HK-2 (cell line): ENCODE measurements around the gene SEPTIN2.
"Not testable (repeated sequence)": the region's sequence is repeated elsewhere in the genome, so short reads cannot be mapped to it uniquely, and the experiment has no call there.

ENCODE experiments used
- DNase-seq: peaks from one replicate; pipeline ENCODE4 v3.0.0-alpha.2; 2018; ENCODE audit not compliant: unreplicated experiment

Gene SEPTIN2

DNA sequence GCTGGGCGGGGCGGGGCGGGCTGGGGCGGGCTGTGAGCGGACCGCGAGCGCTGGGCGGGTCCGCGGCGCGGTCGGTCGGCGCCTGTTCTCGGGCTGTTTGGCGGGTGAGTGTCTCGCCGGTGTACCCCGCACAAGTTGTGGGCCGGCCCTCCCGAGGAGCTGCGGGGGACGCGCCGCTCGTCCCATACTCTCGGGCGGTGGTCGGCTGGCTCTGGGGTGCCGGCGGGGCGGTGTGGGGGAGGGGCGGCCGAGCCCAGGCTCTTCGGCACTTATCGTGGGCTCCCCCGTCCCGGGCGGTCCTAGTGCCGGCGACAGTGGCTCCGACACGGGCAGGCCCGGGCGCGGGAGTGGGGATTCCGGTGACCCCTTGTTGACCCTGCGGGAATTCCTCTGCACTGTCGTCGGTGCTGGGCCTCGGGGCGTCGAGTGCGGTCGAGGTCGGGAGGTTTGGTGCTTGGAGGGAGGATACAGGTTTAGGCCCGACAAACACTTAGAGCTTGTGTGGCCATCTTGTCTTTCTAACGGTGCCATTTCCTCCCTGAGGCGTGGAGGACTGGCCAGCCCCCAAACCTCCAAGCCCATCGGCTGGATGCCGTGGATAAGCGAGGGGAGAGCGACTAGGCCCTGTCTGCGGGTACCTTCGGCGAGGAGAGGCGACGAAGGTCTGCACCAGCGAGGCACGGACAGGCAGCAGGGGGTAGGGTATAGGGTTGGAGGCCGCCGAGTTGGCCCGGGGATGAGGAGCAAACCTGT, at the start of gene SEPTIN2:
TSS of gene SEPTIN2 (plus strand) at position 47 of the 753 bp plus-strand sequence. CDS start 8,308 bp downstream, outside the sequence.
- DNase-seq: no peak

DNA sequence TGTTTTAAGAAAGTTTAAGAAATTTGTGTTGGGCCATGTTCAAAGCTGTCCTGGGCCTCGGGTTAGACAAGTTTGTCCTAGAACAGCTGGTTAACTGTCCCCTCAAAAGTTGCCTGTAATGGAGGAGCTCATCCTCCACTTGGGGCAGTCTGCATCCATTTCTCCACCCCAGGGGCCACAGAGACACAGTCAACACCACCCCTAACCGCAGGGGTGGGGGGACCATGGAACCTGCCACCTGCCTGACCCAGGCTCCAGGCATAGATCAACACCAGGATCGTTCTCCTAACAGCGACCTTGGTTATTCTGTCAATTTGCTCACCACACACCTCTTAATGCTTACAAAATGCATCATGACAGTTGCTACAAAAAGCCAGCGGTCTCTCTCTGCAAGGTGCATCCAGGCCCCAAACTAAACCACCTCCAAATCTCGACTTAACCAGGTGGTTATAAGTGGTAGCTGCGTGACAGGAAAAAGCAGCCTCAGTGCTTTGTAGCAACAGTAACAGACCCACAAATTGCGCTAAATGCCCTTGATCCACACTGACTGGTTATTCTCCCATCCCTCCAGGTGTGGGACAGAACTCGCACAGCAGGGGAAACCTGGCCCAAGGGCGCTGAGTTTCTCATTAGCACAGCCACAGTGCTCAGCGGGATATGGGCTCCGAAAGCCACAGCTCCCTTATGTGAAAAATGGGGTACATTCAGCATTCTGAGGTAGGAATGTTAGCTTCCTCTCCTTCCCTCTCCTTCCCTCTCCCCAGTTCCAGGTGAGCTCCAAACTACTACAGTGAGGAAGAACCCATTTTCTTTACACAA, 48.3 kb upstream of the SEPTIN2 start:
- no peak for DNase-seq

GRCh38 chr2:241268306-241268705, 47.4 kb upstream of the SEPTIN2 start:
- no peak for DNase-seq

GRCh38 chr2:241268716-241269445, 46.8 kb upstream of the SEPTIN2 start:
- DNase-seq: no peak

DNA sequence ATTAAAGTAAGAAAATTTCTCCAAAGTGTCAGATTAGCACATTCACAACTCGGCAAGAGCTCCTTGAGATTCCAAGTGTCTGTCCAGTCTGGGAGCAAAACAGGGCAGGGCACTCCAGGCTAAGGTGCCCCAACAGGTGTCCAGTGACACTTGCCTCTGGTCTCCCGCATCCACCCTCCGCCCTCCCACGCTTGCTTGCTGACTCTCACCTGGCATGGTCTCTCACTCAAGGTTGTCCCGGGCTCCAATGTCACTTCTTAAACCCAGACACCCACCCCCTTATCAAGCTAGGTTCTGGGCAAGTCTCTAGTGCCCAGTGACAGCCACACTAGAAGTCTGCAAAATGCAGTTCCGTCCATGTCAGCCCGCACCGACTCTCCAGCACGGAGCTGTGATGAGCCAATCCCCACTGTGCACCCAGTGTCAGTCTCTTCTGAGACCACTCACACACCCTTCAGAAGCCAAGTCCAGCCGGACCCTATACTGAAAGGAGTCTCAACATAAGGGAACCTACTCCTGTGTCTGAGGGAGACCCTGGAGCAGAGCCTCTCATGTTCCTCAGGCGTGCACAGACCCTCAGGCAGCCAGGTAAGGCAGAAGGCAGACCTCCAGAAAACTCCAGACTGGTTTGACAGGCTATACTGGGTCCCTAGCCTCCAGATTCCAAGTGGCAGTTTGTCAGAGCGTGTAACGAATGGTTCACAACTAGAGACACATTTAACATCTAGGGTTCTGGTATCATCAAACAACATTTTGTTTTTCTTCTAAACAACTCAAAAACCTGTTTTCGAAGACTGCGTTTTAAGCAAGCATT, 45.8 kb upstream of the SEPTIN2 start:
- no peak for DNase-seq

DNA sequence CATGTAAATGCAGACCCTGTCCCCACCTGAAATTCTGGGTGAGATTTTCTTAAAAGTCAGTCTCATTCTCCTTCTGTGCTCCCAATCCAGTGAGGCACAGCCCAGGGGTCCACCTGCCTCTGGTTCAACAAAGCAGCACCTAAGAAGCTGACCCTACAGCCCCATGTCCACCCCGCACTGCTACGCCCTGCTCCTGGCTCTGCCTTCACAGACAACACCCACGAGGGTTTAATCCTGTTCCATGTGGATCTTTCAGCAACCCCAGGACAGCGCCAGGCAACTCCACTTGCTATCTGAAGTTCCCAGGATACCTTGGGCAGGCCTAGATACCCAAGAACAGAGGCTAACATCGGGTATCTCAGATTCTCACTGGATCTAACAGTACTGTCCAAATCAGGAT, 45.2 kb upstream of the SEPTIN2 start:
- DNase-seq: no peak

GRCh38 chr2:241271706-241272302, 43.9 kb upstream of the SEPTIN2 start:
- peak; percentile 61 for DNase-seq

DNA sequence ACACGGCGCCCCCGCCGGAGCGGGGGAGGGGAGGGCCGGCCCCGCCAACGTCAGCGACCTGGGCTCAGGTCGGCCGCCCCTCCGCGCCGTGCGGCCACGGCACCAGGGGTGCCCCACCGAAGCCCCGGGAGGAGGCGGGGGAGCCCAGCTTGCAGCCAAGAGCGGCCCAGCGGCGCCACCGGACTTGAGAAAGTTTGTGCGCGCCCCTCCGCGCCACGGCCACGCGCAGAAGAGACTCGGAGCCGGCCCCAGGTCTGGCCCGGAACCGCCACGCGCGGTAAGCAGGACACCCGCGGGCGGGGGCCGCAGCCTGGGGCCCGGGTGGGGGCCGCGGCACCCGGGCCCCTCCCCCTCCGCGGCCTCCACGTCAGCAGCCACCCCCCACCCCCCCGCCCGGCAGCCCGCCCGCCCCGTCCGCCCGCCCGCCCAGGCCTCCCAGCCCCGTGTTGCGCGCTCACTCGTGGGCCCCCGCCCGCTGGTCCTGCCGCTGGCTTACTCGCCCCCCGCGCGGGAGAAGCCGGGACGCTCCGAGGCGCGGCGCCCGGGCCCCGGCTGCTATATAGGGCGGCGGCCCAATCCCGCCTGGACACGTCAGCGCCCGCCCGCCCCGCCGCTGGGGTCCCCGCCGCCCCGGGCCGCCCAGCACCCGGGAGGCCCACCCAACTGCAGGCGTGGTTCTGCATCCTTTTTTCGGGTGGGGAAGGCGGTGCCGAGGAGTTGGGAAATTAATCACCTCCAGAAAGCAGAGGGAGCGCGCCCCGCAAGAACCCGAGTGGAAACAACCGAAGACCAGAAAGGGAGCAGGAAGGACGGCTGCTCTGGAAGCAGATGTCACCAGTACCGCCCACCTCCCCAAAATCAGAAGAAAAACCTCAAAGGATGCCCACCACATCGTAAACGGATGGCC, 43.2 kb upstream of the SEPTIN2 start:
- peak; percentile 60 for DNase-seq

DNA sequence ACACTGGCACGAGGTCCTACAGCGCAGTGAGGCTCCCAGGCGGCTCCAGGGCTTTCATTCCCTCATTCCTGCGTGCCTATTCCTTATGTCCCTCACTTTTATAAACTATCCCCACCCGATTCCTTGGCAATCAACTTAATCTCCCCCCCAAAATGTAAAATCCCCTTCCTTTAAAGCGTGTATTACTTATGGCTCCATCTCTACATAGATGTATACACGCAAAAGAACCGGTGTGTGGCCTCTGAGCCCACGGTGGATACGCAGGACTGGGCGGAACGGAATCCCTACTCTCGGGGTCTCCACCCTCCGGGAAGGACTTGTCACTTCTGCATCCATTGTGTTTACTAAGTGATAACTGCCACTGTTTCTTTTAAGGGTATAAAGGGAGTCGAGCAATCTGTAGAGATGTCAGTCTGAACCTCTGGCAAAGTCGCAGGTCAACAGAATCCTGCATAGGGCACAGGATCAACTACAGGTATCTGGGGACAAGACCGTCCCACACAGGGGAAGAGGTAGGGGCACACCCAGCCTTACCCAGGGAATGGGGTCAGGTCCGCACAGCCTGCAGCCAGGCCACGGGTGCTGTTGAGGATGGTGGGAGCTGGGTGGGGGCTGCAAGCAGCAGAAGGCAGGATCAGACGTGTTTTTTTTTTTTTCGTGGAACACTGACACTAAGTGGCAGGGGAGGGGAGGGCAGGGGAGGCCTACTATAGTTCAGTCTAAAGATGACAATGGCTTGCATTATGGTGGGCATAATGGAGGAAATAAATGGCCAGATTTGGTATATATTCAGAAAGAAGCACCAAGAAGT, 42.3 kb upstream of the SEPTIN2 start:
- no peak for DNase-seq

DNA sequence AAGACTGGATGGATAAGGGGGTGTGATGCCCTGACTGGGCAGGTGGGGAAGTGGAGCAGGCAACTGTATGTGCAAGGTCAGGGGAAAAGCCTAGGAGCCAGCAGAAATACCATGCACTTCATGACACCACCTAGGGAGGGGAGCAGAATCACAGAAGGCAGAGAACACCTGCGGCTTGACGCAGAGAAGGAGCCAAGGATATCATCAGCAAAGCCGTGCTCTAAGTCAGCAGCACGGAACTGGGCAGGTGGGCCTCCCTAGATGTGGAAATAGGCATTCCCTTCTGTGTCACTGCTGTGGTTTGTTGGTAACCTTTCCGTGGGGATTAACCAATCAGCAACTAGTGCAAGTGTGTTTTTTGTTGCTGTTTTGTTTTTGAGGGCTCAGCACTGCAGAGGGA, 41.6 kb upstream of the SEPTIN2 start:
- DNase-seq: no peak

DNA sequence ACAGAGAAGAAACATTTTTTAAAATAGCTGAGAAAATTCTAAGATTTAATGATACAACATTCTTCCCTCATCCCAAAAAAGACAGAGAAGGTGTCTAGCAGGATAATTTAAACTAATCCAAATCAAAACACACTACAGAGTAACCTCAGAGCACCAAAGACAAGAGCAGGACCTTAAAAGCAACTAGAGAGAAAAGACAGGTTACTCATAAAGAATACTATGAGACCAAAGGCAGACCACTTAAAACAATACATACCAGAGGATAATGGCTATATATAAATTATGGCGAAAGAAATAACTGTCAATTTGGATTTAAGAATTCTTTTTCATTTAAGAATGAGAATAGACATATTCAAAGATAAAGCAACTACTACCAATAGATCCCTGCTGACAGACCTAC, 40.2 kb upstream of the SEPTIN2 start:
- DNase-seq: no peak

DNA sequence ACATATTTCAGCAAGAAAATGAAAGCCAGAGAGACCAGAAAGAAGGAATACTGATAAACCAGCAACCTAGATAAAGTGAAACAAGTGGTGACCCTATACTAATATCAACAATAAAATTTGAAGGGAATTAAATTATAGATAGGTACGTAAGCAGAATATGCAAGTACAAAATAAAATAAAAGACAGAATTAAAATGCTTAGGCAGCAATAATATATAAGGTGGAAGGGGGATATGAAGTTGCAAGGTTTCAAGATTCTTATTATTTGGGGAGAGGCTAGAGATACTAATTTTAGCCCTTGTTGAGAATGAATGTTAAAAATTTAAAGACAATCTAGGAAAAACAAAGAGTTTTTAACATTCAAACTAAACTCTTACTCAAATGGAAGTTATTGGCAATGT, 39.8 kb upstream of the SEPTIN2 start:
- DNase-seq: no peak

- DNase-seq: not testable (repeated sequence)
Observed at GRCh38 chr2:241278306-241278705, 37.4 kb upstream of the SEPTIN2 start.

DNA sequence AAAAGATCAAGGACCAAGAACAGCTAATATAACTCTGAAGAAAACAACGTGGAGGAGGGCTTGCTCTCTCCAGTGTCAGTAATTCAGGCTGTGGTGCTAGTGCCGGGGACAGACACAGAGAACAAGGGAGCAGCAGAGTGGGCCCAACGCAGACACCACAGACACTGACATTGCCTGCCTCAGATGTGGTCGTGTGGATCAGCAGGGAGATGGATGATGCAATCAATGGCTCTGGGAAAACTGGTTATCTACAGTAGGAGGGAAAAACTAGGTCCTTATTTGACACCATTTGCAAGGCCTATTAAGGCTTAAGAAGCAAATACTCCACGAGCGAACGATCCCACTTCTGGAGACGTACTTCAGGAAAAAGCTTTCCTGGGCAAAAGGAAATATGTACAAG, 36.3 kb upstream of the SEPTIN2 start:
- no peak for DNase-seq

- DNase-seq: no peak
Observed at GRCh38 chr2:241279828-241280227, 35.9 kb upstream of the SEPTIN2 start.

GRCh38 chr2:241280291-241280690, 35.4 kb upstream of the SEPTIN2 start:
- no peak for DNase-seq

GRCh38 chr2:241282555-241282954, 33.2 kb upstream of the SEPTIN2 start:
- DNase-seq: no peak

DNA sequence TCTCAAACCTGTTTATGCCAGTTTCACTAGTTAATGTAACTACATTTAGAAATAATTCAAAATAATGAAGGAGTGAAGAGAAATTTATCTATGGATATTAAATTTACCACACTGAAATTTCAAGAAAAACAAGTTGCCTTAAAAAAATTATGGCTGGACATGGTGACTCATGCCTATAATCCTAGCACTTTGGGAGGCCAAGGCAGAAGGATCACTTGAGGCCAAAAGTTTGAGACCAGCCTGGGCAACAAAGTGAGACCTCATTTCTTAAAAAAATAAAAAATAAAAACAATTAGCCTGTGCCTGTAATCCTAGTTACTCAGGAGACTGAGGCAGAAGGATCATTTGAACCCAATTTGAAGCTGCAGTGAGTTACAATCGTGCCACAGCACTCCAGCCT, 30.1 kb upstream of the SEPTIN2 start:
- no peak for DNase-seq
